H1 (cell line): Measurements from ENCODE around the gene SPOCK2. TPM values are rescaled to one million over a fixed set of nuclear protein-coding genes. Genes with fewer than 3 reads are reported as not detected.

Experiments used
- CTCF ChIA-PET: fragments of 300-600 bp; sonication (Branson Sonifier 250); formaldehyde crosslinking; loops from one replicate; lab custom pipeline; 2021; ENCODE audit not compliant: partially characterized antibody; lab: Charles Lee
- POLR2A ChIA-PET: fragments of 300-600 bp; sonication (Branson Sonifier 250); formaldehyde crosslinking; loops from one replicate; lab custom pipeline; 2021; ENCODE audit warnings: inconsistent platforms; ENCODE audit not compliant: partially characterized antibody; lab: Charles Lee
- DNase-seq, 2 experiments: peaks; one replicate each; pipeline versions ENCODE4 v3.0.0 to v3.0.0-alpha.2; 2010 to 2022; ENCODE audit warnings: low spot score in 2 of 2, low read depth in 1 of 2, mixed read lengths in 1 of 2
- FAIRE-seq: peaks from 2 replicates; lab custom pipeline; 2011; peaks lifted over from hg19 to GRCh38; lab: Jason Lieb, UNC
- H2AFZ ChIP-seq: 2 replicates; pipeline ENCODE4 v1.8.1; 2012; ENCODE audit warnings: low read length, inconsistent platforms
- H2AK5ac ChIP-seq: 2 replicates; pipeline ENCODE4 v1.6.1; 2013; ENCODE audit warnings: low read depth, low read length
- H2BK120ac ChIP-seq: replicated peaks from 2 replicates; pipeline ENCODE3; 2013; ENCODE audit warnings: low read depth, low read length, inconsistent platforms
- H2BK12ac ChIP-seq: 2 replicates; pipeline ENCODE4 v1.6.1; 2013; ENCODE audit warnings: low read depth, low read length
- H2BK15ac ChIP-seq: 2 replicates; pipeline ENCODE4 v1.6.1; 2013; ENCODE audit warnings: low read length
- H2BK20ac ChIP-seq: 2 replicates; pipeline ENCODE4 v1.6.1; 2013; ENCODE audit warnings: low read length
- H2BK5ac ChIP-seq: 2 replicates; pipeline ENCODE4 v1.6.1; 2013; ENCODE audit warnings: low read depth, low read length
- H3K14ac ChIP-seq: 2 replicates; pipeline ENCODE4 v1.6.1; 2013; ENCODE audit warnings: inconsistent platforms; ENCODE audit not compliant: insufficient read length
- H3K18ac ChIP-seq: 2 replicates; pipeline ENCODE4 v1.6.1; 2013; ENCODE audit warnings: low read length; ENCODE audit errors: extremely low read depth
- H3K23ac ChIP-seq: 2 replicates; pipeline ENCODE4 v1.6.1; 2013; ENCODE audit warnings: inconsistent platforms; ENCODE audit not compliant: insufficient read length
- H3K23me2 ChIP-seq: 2 replicates; pipeline ENCODE4 v1.6.1; 2013; ENCODE audit warnings: low read depth, low read length
- H3K27ac ChIP-seq: 2 replicates; pipeline ENCODE4 v1.6.1; 2011; ENCODE audit warnings: low read depth, low read length, inconsistent platforms
- H3K27me3 ChIP-seq, 4 experiments: replicated peaks in 1 of 4; 1 replicate in 1 of 4; 2 replicates in 3 of 4; pipeline versions ENCODE4 v1.6.1 to v1.8.1; 2011 to 2013; ENCODE audit warnings: low read length in 3 of 4, mild to moderate bottlenecking in 3 of 4, inconsistent platforms in 2 of 4, mixed read lengths in 2 of 4, moderate library complexity in 1 of 4; ENCODE audit not compliant: control insufficient read depth in 3 of 4, insufficient read depth in 3 of 4; ENCODE audit errors: extremely low read depth in 1 of 4
- H3K36me3 ChIP-seq, 4 experiments: 2 replicates each; pipeline versions ENCODE4 v1.6.1 to v1.8.1; 2011 to 2013; ENCODE audit warnings: mild to moderate bottlenecking in 4 of 4, low read length in 3 of 4, moderate library complexity in 2 of 4, control low read depth in 1 of 4, inconsistent platforms in 1 of 4; ENCODE audit not compliant: insufficient read depth in 4 of 4, control insufficient read depth in 2 of 4
- H3K4ac ChIP-seq: replicated peaks from 2 replicates; pipeline ENCODE3; 2013; ENCODE audit warnings: low read length, low read depth, mixed read lengths, inconsistent platforms; ENCODE audit not compliant: insufficient read length
- H3K4me1 ChIP-seq, 4 experiments: replicated peaks in 1 of 4; 1 replicate in 1 of 4; 2 replicates in 3 of 4; pipeline versions ENCODE4 v1.6.1 to v1.8.1; 2011 to 2013; ENCODE audit warnings: low read length in 3 of 4, inconsistent platforms in 2 of 4, mixed read lengths in 1 of 4; ENCODE audit not compliant: insufficient read depth in 4 of 4, control insufficient read depth in 3 of 4
- H3K4me2 ChIP-seq, 2 experiments: 2 replicates each; pipeline versions ENCODE4 v1.6.1 to v1.8.1; 2011 to 2013; ENCODE audit warnings: low read depth in 2 of 2, low read length in 2 of 2, control low read depth in 1 of 2, inconsistent platforms in 1 of 2, mild to moderate bottlenecking in 1 of 2; ENCODE audit not compliant: insufficient read depth in 1 of 2
- H3K4me3 ChIP-seq, 4 experiments: fragments of 200-600, 300-600 bp in 1 of 4; sonication (generic), shearing (Covaris generic), sonication (Bioruptor Twin) in 1 of 4; 2 replicates each; pipeline versions ENCODE4 v1.5.1 to v1.8.1; 2011 to 2016; ENCODE audit warnings: low read length in 4 of 4, low read depth in 3 of 4, control low read depth in 2 of 4, inconsistent platforms in 2 of 4, mild to moderate bottlenecking in 2 of 4, mixed read lengths in 1 of 4, moderate library complexity in 1 of 4; ENCODE audit not compliant: insufficient read depth in 2 of 4; ENCODE audit errors: extremely low read depth in 1 of 4
- H3K56ac ChIP-seq: replicated peaks from 2 replicates; pipeline ENCODE3; 2013; ENCODE audit warnings: low read depth, mild to moderate bottlenecking, mixed read lengths, low read length, inconsistent platforms; ENCODE audit not compliant: insufficient read length
- H3K79me1 ChIP-seq: 2 replicates; pipeline ENCODE4 v1.6.1; 2013; ENCODE audit warnings: low read depth, low read length, control low read depth
- H3K79me2 ChIP-seq, 2 experiments: 2 replicates each; pipeline versions ENCODE4 v1.6.1 to v1.8.1; 2012 to 2013; ENCODE audit warnings: low read length in 2 of 2, mild to moderate bottlenecking in 2 of 2, inconsistent platforms in 1 of 2; ENCODE audit not compliant: insufficient read depth in 2 of 2, control insufficient read depth in 1 of 2
- H3K9ac ChIP-seq, 4 experiments: replicated peaks in 1 of 4; 1 replicate in 1 of 4; 2 replicates in 3 of 4; pipeline versions ENCODE4 v1.6.1 to v1.8.1; 2011 to 2013; ENCODE audit warnings: low read depth in 3 of 4, low read length in 3 of 4, control low read depth in 2 of 4, mild to moderate bottlenecking in 2 of 4, moderate library complexity in 2 of 4, inconsistent platforms in 1 of 4; ENCODE audit errors: extremely low read depth in 1 of 4
- H3K9me3 ChIP-seq, 2 experiments: 2 replicates each; pipeline versions ENCODE4 v1.6.1 to v1.8.1; 2012 to 2013; ENCODE audit warnings: mild to moderate bottlenecking in 2 of 2, moderate library complexity in 2 of 2, control low read depth in 1 of 2, inconsistent platforms in 1 of 2, low read depth in 1 of 2, low read length in 1 of 2, mixed read lengths in 1 of 2; ENCODE audit not compliant: insufficient read depth in 2 of 2
- H4K20me1 ChIP-seq, 2 experiments: replicated peaks in 1 of 2; 2 replicates each; pipeline versions ENCODE3 to v1.8.1; 2011 to 2013; ENCODE audit warnings: inconsistent platforms in 2 of 2, low read length in 2 of 2, mild to moderate bottlenecking in 1 of 2; ENCODE audit not compliant: insufficient read depth in 2 of 2, control insufficient read depth in 1 of 2
- H4K5ac ChIP-seq: 2 replicates; pipeline ENCODE4 v1.6.1; 2013; ENCODE audit warnings: low read length, low read depth, mixed read lengths, inconsistent platforms; ENCODE audit not compliant: insufficient read length
- H4K8ac ChIP-seq: 2 replicates; pipeline ENCODE4 v1.8.0; 2013; ENCODE audit warnings: mild to moderate bottlenecking, moderate library complexity, low read length, inconsistent platforms; ENCODE audit not compliant: insufficient read depth; ENCODE audit errors: extremely low read depth
- H4K91ac ChIP-seq: replicated peaks from 2 replicates; pipeline ENCODE3; 2013; ENCODE audit warnings: low read length, mixed read lengths, inconsistent platforms; ENCODE audit not compliant: insufficient read length
- CBX5 ChIP-seq: fragments of 300-800, 300-1000 bp; sonication (generic); IDR thresholded peaks from 2 replicates; pipeline ENCODE4 v1.7.1; 2016; ENCODE audit warnings: antibody characterized with exemption, low read length, low read depth
- CBX8 ChIP-seq: fragments of 300-800, 300-1000 bp; sonication (generic); IDR thresholded peaks from 2 replicates; pipeline ENCODE4 v1.7.1; 2016; ENCODE audit warnings: low read depth, low read length, borderline replicate concordance
- CREB1 ChIP-seq: IDR thresholded peaks from 2 replicates; pipeline ENCODE4 v1.6.1; 2012; ENCODE audit warnings: inconsistent platforms
- FOSL1 ChIP-seq: IDR thresholded peaks from 2 replicates; pipeline ENCODE4 v1.6.1; 2011; ENCODE audit warnings: mild to moderate bottlenecking, low read depth, low read length, moderate library complexity; ENCODE audit not compliant: insufficient read depth
- KDM4A ChIP-seq: IDR thresholded peaks from one replicate; pipeline ENCODE4 v1.7.1; 2012; ENCODE audit warnings: low read depth, mild to moderate bottlenecking, moderate library complexity, low read length, inconsistent platforms; ENCODE audit not compliant: severe bottlenecking
- POLR2AphosphoS5 ChIP-seq: IDR thresholded peaks from 2 replicates; pipeline ENCODE4 v1.6.1; 2011; ENCODE audit warnings: low read depth, low read length
- SAP30 ChIP-seq: fragments of 300-600 bp; sonication (generic); IDR thresholded peaks from 2 replicates; pipeline ENCODE4 v1.7.1; 2012; ENCODE audit warnings: low read length, moderate library complexity, mild to moderate bottlenecking, inconsistent platforms; ENCODE audit not compliant: insufficient read depth, insufficient replicate concordance
- SIN3A ChIP-seq, 2 experiments: IDR thresholded peaks in 1 of 2; conservative IDR thresholded peaks in 1 of 2; 2 replicates each; pipeline ENCODE4 v1.6.1; 2011 to 2012; ENCODE audit warnings: low read length in 2 of 2, improper control_type of control experiment in 1 of 2, low read depth in 1 of 2, mild to moderate bottlenecking in 1 of 2
- TAF7 ChIP-seq: optimal IDR thresholded peaks from 2 replicates; pipeline ENCODE3; 2011; ENCODE audit warnings: low read depth, mild to moderate bottlenecking, inconsistent platforms, low read length, moderate library complexity, borderline replicate concordance
- TCF12 ChIP-seq: IDR thresholded peaks from 2 replicates; pipeline ENCODE4 v1.6.1; 2011; ENCODE audit warnings: low read depth, mild to moderate bottlenecking, low read length
- TEAD4 ChIP-seq: IDR thresholded peaks from 2 replicates; pipeline ENCODE4 v1.6.1; 2012; ENCODE audit warnings: low read depth, low read length, inconsistent platforms, mixed read lengths
- WGBS, 2 experiments: shearing (Covaris generic) in 1 of 2; methylation state at CpG; one replicate each; pipeline versions ENCODE4 v1.1.6 to v1.1.7; 2013 to 2015; ENCODE audit warnings: low lambda C conversion rate in 2 of 2, mixed read lengths in 2 of 2, inconsistent platforms in 1 of 2, low coverage in 1 of 2, missing lambda C conversion rate in 1 of 2; ENCODE audit not compliant: insufficient replicate concordance in 2 of 2, insufficient coverage in 1 of 2, insufficient read length in 1 of 2; ENCODE audit errors: extremely low coverage in 1 of 2, missing lambda C conversion rate in 1 of 2; 5-methylcytosine and 5-hydroxymethylcytosine counted together
- polyA plus RNA-seq, 7 experiments: library from polyadenylated mRNA; depleted of rRNA in 3 of 7; stranded (reverse) in 5 of 7; unstranded in 2 of 7; fragments of >200 nt in 5 of 7; fragments of 200-250 nt in 2 of 7; gene quantifications; 1 replicate in 5 of 7; 2 replicates in 1 of 7; 4 replicates in 1 of 7; pipeline versions ENCODE4 v1.2.1 to v1.2.3, GENCODE V29; 2011 to 2013; ENCODE audit warnings: missing spikeins in 2 of 7, mixed read lengths in 2 of 7
- total RNA-seq: library from RNA; stranded (reverse); fragmentation: NEBNext Ultra II Directional; extraction: Animal tissue kit (Norgen Biotek cat#: 25700); gene quantifications from 2 replicates; pipeline ENCODE4 v1.2.1, GENCODE V29; 2021
- TF ChIP-seq, protein P1 (sequence below): IDR thresholded peaks from 2 replicates; pipeline ENCODE4 v1.6.1; 2012; ENCODE audit warnings: inconsistent platforms
- TF ChIP-seq, protein P2 (sequence below): IDR thresholded peaks from 2 replicates; pipeline ENCODE4 v1.6.1; 2012; ENCODE audit warnings: inconsistent platforms

The SPOCK2 gene
- total and polyA plus RNA-seq, 2 of the 8 experiments (the other 6 are each of a cell fraction or from before 2014, with no cell fraction given), result 1.5 to 1.9 TPM

DNA sequence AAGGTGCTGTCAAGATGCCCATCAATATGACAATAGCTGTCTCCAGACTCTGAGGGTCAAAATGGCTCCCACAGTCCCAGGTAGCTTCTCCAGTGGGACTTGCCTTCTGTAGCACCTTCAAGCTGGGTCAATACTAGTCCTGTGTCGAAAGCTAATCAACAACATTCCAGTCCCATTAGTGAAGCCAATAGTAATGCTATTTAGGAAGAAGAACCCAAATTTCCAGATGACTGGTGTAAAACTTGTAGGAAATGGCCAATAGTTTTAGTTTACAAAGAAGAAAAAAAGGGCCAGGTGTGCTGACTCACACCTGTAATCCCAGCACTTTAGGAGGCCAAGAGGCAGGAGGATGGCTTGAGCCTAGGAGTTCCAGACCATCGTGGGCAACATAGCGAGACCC is 2.0 kb upstream of the SPOCK2 start:
- H3K9me3 ChIP-seq, result no peaks in the 10 kb centered on the region
- H3K79me2 ChIP-seq, result no peaks in the 10 kb centered on the region
- H3K4me3 ChIP-seq, result no peak overlapping the region
- no peak overlapping the region; a peak in 1 of 4 replicates for H3K4me2 ChIP-seq
- H2AFZ ChIP-seq, result no peak overlapping the region
- CTCF ChIA-PET, result interaction anchor here (0.6 to 3.8 kb wide), 4 partner anchors 20 to 907 kb away, joined by 3 to 13 read pairs (median 3); no protein-coding TSS in a partner anchor
- H3K23me2 ChIP-seq, result peaks cover 8% of the 10 kb centered on the region; the same call in 1 of the 2 replicates
- no peak overlapping the region for H3K18ac ChIP-seq
- no peak overlapping the region for H3K23ac ChIP-seq
- H2AK5ac ChIP-seq, result no peak overlapping the region
- no peak overlapping the region for H4K91ac ChIP-seq
- H3K9ac ChIP-seq, result no peak overlapping the region
- H2BK12ac ChIP-seq, result no peak overlapping the region
- no peak overlapping the region for H2BK15ac ChIP-seq
- DNase-seq, result no peak
- no peak overlapping the region for H2BK5ac ChIP-seq
- no peak overlapping the region for H2BK120ac ChIP-seq
- no peak overlapping the region for H4K5ac ChIP-seq
- no peak for FAIRE-seq
- no peaks in the 10 kb centered on the region for H3K79me1 ChIP-seq
- H4K8ac ChIP-seq, result no peak overlapping the region
- H2BK20ac ChIP-seq, result no peak overlapping the region
- 93% methylated on average over 3 of the region's 3 CpGs; no CpG with 5 or more reads in 1 of the 2 experiments for WGBS, 2 experiments
- no peaks in the 10 kb centered on the region; a peak in 2 of 8 replicates for H3K36me3 ChIP-seq
- POLR2A ChIA-PET, result interaction anchor here (1.2 kb wide), 1 partner anchor 176 kb away, joined by 4 read pairs; no protein-coding TSS in a partner anchor
- no peaks in the 10 kb centered on the region for H4K20me1 ChIP-seq
- peaks cover 19 to 45% (median 40%) of the 10 kb centered on the region in 4 experiments for H3K27me3 ChIP-seq
- H3K4me1 ChIP-seq, result peaks cover 3 to 22% (median 11%) of the 10 kb centered on the region in 4 experiments
- H3K14ac ChIP-seq, result no peak overlapping the region
- no peak overlapping the region for H3K56ac ChIP-seq
- H3K4ac ChIP-seq, result no peak overlapping the region
- no peak overlapping the region for H3K27ac ChIP-seq
- TF ChIP-seq, protein P1, sequence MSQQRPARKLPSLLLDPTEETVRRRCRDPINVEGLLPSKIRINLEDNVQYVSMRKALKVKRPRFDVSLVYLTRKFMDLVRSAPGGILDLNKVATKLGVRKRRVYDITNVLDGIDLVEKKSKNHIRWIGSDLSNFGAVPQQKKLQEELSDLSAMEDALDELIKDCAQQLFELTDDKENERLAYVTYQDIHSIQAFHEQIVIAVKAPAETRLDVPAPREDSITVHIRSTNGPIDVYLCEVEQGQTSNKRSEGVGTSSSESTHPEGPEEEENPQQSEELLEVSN, result no peak
- no peak for TF ChIP-seq SAP30
- TF ChIP-seq POLR2AphosphoS5, result no peak
- TF ChIP-seq TAF7, result no peak
- no peak for TF ChIP-seq CBX5
- TF ChIP-seq, protein P2, sequence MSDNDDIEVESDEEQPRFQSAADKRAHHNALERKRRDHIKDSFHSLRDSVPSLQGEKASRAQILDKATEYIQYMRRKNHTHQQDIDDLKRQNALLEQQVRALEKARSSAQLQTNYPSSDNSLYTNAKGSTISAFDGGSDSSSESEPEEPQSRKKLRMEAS, result no peak
- TF ChIP-seq TCF12, result no peak
- TF ChIP-seq SIN3A (conservative IDR thresholded peaks at IDR 0.05 in 1 of 2, IDR thresholded peaks at IDR 0.05 in 1 of 2; ENCODE audit: low read depth in 1 of 2, low read length in 2 of 2), result no peak
- TF ChIP-seq FOSL1, result no peak
- TF ChIP-seq TEAD4, result no peak
- TF ChIP-seq CREB1, result no peak
- no peak for TF ChIP-seq CBX8
- TF ChIP-seq KDM4A, result no peak
